DMS153 (cell line): ENCODE data around the gene DACT1.
"Not testable (repeated sequence)": the region's sequence is repeated elsewhere in the genome, so short reads cannot be mapped to it uniquely, and the experiment has no call there.

Experiments used
- DNase-seq: peaks from one replicate; lab custom pipeline; 2025; lab: John Stamatoyannopoulos, UW

DACT1 gene

DNA sequence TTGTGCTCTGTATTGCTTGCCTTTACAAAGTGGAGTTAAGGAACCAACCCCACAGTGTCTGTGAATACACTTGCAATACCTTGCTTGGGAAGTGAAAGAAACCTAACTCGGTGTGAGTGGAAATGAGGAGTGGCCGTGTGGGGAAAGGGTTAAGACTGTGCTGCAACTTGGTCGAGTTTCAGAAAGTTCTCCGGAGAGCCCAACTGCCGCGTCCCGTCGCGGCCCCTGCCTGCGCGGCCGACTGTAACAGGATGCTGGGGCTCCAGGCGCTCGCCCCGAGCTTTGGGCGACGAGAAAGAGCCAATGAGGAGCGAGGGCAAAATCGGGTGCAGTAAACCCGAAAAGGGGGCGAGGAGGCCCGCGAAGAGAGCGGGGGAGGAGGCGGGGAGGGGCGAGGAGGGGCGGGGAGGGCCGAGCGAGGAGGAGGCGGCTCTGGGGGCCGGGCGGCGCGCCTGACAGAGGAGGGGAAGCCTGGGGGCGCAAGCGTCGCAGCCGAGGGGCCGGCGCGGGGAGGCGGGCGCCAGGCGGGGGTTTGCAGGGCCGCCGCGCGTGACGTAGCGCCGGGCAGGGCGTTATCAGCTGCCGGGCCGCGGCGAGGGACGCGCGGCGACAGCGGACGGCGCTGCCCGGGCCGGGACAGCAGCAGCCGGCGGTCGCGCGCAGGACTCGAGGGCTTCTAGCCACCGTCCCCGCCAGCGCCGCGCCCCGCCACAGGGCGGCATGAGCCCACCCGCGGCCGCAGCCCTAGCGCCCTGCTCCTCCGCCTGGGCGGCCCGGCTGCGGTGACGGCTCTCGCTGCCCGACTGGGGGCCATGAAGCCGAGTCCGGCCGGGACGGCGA is at the start of gene DACT1:
Gene DACT1 (plus strand): TSS at position 572 of the 840 bp plus-strand sequence. CDS start 241 bp downstream, at position 813.
- DNase-seq: no peak

GRCh38 chr14:58588321-58588720 is 49.4 kb upstream of the DACT1 start:
- not testable (repeated sequence) for DNase-seq

DNA sequence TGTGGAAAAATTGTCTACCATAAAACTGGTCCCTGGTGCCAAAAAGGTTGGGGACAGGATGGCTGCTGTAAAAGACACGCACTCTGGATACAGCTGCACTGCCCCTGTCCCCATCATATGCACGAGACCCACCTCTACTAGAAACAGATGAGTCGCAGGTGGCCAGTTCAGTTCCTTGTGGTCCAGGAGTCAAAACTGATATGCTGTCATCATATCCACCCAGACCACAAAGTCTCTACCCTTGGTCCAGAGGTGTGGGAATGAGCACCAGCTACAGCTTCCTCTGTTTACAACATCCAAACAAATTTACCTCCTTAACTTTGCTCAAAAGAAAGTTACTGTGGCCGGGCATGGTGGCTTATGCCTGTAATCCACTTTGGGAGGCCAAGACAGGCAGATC is 43.8 kb upstream of the DACT1 start:
- DNase-seq: no peak

DNA sequence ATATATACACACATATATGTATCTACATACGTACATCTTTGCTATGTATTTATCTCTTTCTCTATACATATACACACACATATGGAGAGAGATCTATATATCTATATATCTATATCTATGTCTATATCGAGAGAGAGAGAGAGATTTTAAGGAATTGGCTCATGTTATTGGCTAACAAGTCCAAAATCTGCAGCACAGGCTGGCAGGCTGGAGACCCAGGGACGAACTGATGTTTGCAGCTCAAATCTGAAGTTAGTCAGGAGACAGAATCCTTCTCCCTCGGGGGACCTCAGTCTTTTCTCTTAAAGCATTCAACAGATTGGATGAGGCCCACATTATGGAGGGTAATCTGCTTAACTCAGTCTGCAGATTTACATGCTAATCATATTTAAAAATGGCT is 40.7 kb upstream of the DACT1 start:
- DNase-seq: no peak

DNA sequence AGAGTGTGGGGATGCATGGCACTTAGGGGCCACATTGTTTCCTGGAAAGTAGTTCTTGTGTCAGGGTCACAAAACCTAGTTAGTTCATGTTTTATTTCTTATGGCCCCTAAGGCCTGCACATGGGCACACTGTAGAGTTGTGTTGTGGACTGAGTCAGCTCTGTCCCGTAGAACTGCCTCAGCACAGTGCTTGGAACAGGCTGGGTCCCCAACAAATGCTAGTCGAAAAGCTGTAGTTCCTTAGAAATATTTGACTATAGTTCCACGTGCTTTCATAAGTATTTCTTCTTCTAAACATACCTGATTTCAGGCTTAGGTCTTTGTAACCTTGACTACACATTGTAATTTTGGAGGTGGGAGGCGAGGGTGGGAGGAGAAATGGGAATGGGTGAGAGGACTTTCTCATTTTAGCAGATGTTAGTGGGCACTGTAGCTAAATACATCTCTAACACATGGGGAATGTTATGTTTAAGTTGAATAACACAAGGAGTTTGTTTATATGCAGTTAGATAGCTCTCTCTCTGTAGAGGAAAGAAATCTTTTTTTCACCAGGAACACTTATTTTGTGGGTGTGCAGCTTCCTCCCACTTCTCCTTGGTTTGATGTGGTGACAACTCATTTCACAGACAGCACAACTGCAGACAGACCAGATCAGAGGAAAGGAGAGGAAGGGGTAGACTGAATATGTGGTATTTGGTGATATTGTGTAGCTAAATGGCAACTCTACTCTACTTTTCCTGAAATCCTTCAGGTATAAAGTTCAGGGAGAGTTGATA is 39.5 kb upstream of the DACT1 start:
- DNase-seq: no peak

DNA sequence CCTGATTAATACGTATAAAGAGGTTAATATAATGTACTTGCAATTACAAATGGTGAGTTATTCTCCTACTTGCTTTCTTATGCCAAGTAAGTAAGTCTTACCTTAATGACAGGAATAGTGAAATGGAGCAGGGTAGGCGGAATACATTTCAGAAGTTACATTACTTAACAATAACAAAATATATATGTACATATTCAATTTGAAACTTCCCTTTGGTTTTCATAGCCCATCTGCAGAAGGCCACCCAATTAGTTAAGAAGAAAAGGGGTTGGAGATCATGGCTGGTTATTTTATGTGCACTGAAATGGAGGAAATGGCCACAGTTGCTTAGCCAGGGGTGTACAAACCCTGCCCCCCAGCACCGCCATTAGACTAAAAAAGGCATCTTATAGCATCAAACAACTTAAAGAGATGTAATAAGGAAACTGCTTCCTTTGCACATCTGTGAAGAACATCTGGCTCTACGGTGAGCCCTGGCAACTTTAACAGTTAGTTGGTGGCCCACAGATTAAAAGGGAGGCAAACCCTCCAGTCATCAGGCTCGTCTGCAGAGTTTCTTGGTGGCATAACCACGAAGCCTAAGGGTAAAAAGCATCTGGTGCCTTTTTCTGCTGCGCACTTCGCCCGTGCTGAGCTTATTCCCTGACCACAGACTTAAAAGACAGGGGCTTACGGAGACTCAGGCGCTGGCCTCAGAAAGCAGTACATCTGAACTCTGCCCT is 38.8 kb upstream of the DACT1 start:
- no peak for DNase-seq

- no peak for DNase-seq
Measured at GRCh38 chr14:58599707-58600106, 38.1 kb upstream of the DACT1 start.

- DNase-seq: no peak
Measured at GRCh38 chr14:58605465-58605864, 32.3 kb upstream of the DACT1 start.

DNA sequence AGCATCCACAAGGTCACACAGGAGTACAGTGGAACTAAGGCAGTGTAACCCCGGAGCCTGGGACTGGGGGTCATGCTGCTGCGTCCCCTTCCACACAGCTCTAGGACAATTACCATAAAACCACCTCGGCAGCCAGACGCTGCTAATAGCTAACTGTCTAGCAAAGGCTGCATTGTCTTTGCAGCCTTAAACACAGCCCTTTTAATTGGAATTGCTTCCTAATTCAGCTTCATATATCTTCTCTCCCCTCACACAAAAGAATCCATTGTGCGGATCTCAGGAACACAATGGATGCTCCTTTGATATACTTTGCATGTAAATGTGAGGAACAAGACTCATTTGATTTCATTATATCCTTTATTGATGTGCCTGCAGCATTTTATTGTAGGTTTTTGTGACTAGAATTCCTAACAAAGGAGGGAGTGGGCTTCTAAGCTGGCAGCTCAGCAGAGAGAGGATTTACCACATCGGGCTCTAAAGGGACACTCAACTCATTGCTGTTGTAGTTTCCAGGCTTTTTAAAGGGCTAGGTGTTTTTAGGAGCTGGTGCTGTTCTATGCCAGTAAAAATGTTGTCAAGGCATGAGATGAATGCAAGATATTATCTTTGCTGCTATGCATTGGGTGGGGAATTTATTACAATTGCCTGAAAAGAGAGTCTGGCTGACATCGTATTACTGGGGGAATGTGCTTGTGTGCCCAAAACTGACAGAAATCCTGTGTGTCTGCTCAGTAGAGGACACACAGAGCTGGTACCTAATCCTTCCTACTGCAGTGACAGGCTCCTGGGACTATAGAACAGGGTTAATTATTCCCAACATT is 30.4 kb upstream of the DACT1 start:
- DNase-seq: no peak

DNA sequence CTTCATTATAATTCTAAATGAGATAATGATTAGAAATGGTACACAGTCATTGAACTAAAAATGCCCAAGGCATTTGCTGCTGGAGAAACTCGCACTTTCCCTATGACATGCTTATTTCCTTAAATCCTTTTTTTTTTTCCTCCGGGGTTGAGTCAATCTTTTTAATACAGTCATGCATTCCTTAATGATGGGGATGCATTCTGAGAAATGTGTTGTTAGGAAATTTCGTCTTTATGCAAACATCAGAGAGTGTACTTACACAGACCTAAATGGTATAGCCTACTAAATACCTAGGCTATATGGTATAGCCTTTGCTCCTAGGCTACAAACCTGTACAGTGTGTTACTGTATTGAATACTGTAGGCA is 29.8 kb upstream of the DACT1 start:
- no peak for DNase-seq

GRCh38 chr14:58617619-58618018 is 20.1 kb upstream of the DACT1 start:
- no peak for DNase-seq

GRCh38 chr14:58620011-58620410 is 17.8 kb upstream of the DACT1 start:
- no peak for DNase-seq

DNA sequence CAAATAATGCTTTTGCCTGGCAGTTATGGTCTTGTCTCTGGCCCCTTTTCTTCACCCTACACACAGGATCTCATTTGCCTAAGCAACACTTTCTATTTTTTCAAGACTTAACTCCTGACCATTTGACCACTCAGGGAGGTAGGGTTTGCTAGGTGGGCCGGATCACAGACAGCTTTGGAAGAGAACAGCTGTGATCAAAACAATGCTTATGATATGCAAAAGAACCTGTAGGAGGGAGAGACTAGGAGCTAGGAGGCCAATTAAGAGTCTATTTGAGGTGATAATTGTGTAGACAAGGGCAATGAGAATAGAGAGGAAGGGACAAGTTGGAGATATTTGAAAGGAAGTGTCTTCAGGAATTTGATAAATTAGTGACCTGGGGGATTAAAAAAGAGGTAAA is 12.3 kb upstream of the DACT1 start:
- no peak for DNase-seq

DNA sequence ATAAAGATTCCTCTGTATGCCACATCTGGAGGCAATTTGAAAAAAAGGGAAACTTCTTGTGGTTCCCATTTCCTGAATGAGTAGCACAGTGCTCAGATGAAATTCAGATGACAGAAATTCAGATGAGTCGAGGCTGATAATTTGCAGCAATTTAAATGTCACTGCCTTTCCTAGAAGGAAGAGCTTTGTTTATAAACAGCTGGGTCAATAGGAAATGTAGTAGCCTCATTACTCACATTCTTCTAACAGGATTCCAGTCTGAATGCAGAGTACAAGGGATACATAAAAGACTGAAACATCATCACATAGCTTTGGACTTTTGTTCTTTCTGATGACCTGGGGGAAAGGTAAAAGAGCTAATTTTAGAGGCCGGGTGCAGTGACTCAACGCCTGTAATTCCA is 11.3 kb upstream of the DACT1 start:
- no peak for DNase-seq

- no peak for DNase-seq
Measured at GRCh38 chr14:58628406-58628805, 9.4 kb upstream of the DACT1 start.

- DNase-seq: no peak
Measured at GRCh38 chr14:58629281-58629680, 8.5 kb upstream of the DACT1 start.

DNA sequence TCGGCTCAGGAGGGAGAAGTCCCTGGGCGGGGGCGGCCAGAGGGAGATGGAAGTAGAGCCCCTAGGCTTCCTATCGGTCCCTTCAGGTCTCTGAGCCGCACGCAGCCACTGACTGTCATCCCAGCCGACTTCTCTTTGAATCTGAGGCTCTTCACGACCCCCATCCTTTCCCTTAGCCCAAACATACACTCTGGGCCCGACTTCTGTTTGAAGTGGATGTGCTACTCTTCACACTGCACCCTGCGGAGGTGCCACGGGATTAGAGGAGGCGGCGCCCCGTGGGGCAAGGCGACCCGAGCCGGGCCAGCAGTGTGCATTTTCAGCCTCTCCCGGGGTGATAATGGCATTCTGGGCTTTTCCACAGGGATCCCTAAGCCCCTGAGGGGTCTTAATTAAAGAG is 6.0 kb upstream of the DACT1 start:
- no peak for DNase-seq

DNA sequence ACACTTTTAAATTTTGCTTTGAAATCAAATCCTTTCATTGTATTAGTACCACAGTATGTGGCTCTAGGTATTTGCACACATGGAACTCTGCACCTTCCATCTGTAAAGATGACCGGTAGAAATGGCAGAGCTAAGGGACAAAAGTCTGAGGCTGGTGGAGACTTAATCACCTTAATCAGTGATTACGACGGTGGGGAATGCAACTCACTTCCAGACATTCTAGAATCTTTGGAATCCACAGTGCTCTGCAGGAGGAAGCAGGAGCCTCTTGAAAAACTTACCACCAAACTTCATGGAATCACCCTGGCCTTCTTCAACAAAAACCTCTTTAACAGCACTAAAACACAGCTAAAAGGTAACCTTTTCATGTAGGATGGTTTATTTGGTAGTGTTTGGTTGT is 3.9 kb upstream of the DACT1 start:
- no peak for DNase-seq

DNA sequence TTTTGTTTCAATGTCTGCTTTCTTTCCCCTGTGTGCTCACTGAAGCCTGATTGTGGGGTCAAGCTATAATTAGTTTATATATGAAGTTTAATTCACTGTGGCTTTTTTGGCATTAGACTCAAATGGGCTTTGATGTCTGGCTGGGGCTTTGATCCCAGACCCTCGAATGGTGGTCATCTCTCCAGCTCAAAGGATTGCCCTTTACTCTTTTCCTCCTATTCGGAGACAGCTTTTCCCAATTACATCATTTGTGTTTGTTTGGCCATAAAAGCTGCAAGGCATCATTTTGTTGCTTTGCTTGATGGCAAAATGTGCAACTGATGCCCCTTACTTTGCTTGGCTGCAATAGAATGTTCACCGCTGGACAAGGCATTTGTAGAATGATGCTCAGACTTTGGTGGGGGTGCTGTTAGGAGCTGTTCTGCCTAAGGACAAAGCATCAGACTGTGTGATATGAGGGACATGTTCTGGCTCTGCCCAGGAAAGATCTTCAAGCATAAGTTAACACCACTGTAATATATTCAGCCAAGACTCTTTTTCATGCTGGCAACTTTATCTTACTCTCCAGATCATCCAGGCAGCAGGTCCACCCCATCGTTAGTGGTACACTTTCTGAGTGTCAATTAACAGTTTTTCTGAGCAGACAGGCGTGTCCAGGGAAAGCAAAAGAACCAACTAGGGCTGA is 3.2 kb upstream of the DACT1 start:
- DNase-seq: no peak

- DNase-seq: no peak
Measured at GRCh38 chr14:58635091-58635830, 2.5 kb upstream of the DACT1 start.

DNA sequence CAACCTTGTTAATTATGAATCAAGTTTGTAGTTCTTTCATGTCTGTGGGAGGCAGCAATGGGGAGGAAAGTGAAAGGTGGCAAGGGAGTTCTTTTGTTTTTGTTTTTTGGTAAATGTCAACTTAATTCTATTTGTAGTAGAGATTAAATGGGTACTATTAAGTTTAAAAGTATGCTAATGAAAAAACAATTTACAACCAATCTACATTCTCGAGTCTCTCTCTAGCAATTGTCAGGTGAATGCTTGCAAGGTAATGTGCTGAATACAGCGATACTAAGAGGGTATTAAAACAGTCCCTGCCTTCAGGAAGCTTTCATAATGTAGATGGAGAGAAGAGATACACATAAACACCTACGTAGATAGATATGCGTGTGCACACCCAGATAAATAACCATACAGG is 1.6 kb upstream of the DACT1 start:
- DNase-seq: no peak
